Hepatic stellate cell (primary cell): ENCODE results near the gene SWT1.

Experiments
- DNase-seq: peaks from one replicate; pipeline ENCODE4 v3.0.0; 2011; ENCODE audit warnings: low spot score

The SWT1 gene, protein sequence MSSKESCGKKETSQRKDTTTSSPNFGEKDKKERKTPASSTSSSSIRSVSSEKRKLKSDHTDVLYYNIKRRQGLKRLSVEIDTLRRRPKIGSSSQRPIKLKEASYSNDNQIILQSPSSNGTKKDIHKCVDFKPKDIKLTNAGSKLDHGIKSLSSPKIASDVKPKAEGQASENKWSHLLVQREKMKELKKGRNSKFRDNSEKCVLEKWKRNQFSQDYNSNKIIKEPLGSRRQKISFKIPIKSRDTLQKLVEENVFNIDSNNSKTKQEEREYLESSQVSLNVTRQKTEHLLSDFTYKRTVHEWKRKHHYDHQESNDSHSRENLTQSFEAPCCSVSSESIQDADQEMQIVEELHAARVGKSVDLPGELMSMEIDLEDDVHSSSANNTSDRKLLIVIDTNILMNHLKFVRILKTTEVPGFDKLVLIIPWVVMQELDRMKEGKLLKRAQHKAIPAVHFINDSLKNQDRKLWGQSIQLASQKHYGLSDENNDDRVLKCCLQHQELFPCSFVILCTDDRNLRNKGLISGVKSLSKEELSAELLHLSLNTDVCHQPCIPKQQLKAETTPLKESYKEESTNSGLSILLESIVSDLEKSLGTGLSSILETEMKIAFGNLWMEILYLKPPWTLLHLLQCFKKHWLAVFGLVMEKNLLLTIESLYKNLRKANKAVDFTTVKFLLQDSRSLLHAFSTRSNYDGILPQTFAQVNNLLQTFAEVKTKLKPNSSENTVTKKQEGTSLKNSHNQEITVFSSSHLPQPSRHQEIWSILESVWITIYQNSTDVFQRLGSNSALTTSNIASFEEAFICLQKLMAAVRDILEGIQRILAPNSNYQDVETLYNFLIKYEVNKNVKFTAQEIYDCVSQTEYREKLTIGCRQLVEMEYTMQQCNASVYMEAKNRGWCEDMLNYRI

GRCh38 chr1:185156854-185157598 is at the start of gene SWT1, which contains the start of gene TRMT1L:
Gene SWT1 (plus strand): TSS chr1:185157167. CDS start chr1:185160842, 3,675 bp downstream.
Gene TRMT1L (minus strand): TSS chr1:185156953. CDS start chr1:185156712, 241 bp downstream.
- peak; percentile 88 for DNase-seq

- no peak for DNase-seq
Observed at GRCh38 chr1:185108321-185108720, 48.6 kb upstream of the SWT1 start.

- DNase-seq, result no peak
Observed at GRCh38 chr1:185110145-185110544, 46.8 kb upstream of the SWT1 start.

- no peak for DNase-seq
Observed at GRCh38 chr1:185111873-185112272, 45.1 kb upstream of the SWT1 start.

DNA sequence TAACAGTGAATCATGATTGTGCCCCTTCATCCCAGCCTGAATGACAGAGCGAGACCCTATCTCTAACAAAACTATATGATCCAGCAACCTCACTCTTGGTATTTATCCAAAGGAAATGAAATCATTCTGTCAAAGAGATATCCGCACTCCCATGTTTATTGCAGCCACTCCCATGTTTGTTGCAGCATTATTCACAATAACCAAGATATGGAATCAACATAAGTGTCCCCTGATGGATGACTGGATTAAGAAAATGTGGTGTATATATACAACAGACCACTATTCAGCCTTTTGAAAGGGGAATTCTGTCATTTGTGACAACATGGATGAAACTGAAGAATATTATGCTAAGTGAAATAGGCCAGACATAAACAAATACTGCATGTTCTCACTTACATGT is 44.6 kb upstream of the SWT1 start:
- DNase-seq, result no peak

GRCh38 chr1:185129708-185130107 is 27.3 kb upstream of the SWT1 start:
- no peak for DNase-seq

- DNase-seq, result no peak
Observed at GRCh38 chr1:185132534-185132933, 24.4 kb upstream of the SWT1 start.

GRCh38 chr1:185137896-185138545 is 18.9 kb upstream of the SWT1 start:
- no peak for DNase-seq

DNA sequence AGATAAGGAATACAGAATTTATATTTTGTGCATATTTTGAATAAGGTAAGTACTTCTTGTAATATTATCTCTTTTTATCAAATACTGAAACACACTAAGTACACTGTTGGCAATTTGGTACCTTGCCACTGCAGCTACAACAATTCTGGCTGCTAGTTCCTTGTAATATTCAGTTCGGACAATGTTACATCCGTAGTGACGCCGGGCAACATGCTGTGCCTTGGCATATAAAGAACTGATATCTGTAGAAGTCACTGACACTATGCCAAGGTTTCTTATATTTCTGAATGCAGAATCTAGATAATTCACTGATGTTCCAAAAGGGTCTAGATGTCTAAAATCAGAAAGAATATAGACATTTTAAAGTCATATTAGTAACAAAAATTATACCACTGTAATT is 17.7 kb upstream of the SWT1 start:
- DNase-seq, result no peak

- peak; percentile 3 for DNase-seq
Observed at GRCh38 chr1:185144233-185144632, 12.7 kb upstream of the SWT1 start.

DNA sequence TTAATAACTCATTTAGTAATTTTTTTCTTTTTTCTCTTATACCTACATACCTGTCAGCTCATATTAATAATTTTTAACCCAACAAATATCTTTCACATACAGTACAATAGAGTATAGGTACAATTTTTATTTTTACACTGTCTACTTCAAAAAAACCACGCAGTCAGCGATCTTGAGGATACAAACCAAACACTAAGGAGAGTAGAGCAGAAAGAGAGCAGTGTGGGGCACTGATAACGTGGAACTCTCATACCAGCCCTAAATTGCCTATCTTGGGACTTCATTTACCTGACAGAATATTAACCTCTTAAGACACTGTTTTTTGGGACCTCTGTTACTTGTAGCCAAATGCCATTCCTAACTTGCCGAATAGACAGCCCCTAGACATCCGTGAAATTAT is 5.8 kb upstream of the SWT1 start:
- no peak for DNase-seq

DNA sequence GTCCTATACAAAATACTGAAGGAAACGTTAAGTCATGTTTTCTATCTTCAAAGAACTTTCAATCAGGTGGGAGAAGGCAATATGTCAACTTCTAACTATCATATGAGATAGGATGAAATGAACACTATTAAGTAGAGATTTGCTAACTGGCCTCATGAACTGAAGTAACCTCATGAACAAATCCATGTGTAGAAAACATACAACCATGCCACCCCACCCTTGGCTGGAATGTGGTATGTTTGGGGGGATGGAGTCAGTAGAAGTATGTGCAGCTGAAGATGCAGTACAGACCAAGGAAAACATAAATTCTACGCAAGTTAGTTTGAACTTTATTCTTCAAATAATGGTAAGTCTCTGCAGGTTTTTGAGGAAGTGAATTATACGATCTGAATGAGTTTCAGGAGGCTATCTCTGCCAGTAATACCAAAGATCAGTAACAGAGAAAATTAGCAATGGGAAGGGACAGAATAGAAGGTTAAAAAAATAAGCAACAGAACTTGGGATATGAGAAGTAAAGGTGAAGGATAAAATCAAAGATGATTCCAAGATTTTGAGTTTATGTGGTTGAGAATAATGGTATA is 4.7 kb upstream of the SWT1 start:
- DNase-seq, result no peak

- no peak for DNase-seq
Observed at GRCh38 chr1:185154912-185155513, 2.0 kb upstream of the SWT1 start.

- DNase-seq, result peak; percentile 17
Observed at GRCh38 chr1:185155600-185156287, 1.2 kb upstream of the SWT1 start.

DNA sequence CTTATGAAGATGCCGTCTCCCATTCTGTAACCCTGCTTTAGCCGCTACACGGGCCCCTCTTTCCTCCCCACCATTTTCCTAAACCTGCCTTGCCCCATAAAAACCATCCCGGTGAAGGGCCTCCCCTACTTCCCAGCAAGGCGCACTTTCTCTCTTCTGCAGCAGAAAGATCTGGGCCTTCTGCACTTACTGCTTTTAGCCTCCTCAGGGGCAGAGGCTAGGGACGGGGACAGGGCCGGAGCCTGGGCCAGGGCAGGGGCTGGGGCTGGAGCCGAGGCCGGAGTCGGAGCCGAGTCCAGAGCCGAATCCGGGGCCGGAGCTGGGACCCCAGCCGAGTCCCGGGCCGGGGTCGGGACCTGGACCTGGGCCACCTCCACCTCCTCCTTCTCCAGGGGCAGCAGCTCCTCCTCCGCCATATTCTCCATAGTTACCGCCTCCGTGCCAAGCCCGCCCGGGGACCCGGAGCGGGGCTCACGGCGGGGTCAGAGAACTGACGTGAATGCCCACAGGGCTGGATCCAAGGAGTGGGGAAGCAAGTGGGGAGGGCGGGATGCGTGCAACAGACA is 596 bp upstream of the SWT1 start:
- no peak for DNase-seq

DNA sequence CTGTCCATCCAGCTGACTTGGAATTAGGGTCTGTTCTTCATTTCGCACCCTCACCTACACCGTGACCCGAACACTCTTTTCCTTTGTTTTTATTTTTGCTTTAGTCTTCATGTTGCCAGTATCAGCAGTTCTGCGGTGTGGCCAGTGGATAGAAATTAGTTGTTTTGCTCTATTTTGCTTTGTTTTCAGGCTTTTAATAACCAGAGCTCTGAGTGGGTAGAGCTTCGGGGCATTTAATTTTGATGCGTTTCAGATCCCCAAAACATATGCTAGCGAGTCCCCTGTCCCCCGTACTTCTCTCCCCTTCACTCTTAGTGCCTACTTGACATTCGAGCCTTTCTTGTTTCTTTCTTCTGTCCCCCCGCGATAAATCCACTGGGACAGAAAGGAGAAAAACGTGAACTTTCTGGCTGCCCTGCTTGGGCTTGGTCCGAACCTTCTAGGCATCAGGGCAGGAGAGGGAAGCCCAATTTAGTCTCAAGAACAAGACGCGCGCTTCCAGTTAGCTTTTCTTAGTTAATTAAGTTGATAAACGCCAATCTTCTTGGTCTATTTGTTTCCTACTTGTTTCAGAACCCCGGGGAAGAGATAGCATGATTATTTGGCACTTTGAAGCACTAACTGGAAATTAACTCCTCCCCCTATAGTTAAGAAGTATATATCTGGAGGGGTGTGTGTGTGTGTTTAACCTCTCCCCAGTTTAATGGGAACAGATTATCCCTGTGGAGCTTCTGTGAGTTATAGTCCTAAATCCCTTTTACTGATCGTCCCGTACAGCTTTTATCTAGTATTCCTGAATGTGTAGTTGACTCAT is 839 bp downstream of the SWT1 start:
- no peak for DNase-seq

- DNase-seq, result no peak
Observed at GRCh38 chr1:185158800-185159199, 1.8 kb downstream of the SWT1 start.

DNA sequence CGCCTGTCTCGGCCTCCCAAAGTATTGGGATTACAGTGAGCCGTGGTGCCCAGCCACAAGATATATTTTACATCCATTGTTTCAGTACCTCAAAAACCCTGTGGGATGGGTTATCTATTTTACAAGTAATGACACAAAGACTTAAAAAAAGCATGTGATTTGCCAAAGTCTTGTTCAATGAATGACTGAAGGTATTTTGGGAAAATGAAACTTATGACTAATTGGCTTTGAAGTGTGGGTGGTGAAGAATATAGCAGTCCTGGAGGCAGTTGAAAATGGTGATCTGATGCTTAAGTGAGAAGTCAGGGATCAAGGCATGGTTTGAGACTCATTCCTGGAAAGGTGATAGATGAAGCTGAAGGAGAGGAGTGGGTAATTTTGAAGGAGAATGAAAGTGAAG is 3.0 kb downstream of the SWT1 start:
- no peak for DNase-seq

DNA sequence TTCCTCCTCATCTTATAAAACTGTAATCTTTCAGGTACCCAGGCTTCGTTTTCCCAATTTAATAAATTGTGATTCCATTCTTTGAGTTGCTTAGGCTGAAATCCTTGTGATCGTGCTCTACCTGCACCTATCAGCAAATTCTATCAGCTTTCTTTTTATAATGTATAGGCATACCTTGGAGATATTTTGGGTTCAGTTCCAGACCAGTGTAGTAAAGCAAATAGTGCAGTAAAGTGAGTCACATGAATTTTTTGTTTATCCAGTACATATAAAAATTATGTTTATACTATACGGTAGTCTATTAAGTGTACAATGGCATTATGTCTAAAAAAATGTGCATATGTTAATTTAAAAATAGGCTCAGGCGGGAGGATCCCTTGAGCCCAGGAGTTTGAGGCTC is 5.5 kb downstream of the SWT1 start:
- DNase-seq, result no peak
